NB4 (cell line): ENCODE measurements around the gene RPAP3.

Source experiments
- MYC ChIP-seq: IDR thresholded peaks from 2 replicates; pipeline ENCODE4 v1.6.1; 2011; ENCODE audit warnings: low read depth, low read length
- POLR2A ChIP-seq: IDR thresholded peaks from 2 replicates; pipeline ENCODE4 v1.6.1; 2011; ENCODE audit warnings: mild to moderate bottlenecking; ENCODE audit not compliant: insufficient read length; ENCODE audit errors: extremely low read depth
- TF ChIP-seq, protein P1 (sequence below): IDR thresholded peaks from one replicate; pipeline ENCODE4 v1.5.1; 2012; ENCODE audit warnings: low read depth, low read length
- TF ChIP-seq, protein P2 (sequence below): IDR thresholded peaks from 2 replicates; pipeline ENCODE4 v1.6.1; 2011; ENCODE audit warnings: low read depth, low read length

DNA sequence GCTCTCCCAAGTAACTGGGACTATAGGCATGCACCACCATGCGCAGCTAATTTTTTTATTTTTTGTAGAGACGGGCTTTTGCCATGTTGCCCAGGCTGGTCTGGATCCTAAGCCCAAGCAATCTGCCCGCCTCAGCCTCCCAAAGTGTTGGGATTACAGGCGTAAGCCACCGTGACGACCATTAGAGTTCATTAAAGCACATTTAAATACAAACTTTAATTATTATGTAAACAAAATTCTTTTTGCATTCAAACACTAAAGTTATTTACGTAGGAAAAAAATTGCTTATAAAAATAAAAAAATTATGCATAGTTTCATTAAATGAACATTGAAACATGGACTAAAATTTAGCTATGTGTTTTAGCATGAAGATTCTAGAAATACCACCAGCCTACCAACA is 7.2 kb downstream of the RPAP3 start:
- no peak for TF ChIP-seq MYC
- TF ChIP-seq, protein P1, sequence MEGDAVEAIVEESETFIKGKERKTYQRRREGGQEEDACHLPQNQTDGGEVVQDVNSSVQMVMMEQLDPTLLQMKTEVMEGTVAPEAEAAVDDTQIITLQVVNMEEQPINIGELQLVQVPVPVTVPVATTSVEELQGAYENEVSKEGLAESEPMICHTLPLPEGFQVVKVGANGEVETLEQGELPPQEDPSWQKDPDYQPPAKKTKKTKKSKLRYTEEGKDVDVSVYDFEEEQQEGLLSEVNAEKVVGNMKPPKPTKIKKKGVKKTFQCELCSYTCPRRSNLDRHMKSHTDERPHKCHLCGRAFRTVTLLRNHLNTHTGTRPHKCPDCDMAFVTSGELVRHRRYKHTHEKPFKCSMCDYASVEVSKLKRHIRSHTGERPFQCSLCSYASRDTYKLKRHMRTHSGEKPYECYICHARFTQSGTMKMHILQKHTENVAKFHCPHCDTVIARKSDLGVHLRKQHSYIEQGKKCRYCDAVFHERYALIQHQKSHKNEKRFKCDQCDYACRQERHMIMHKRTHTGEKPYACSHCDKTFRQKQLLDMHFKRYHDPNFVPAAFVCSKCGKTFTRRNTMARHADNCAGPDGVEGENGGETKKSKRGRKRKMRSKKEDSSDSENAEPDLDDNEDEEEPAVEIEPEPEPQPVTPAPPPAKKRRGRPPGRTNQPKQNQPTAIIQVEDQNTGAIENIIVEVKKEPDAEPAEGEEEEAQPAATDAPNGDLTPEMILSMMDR: no peak
- TF ChIP-seq POLR2A: no peak
- TF ChIP-seq, protein P2, sequence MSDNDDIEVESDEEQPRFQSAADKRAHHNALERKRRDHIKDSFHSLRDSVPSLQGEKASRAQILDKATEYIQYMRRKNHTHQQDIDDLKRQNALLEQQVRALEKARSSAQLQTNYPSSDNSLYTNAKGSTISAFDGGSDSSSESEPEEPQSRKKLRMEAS: no peak
